Activated CD8-positive, alpha-beta memory T cell treated with anti-CD3 and anti-CD28 coated beads for 4 hours (primary cell): ENCODE results near the gene KDM6A.
"Not testable (repeated sequence)": the region's sequence is repeated elsewhere in the genome, so short reads cannot be mapped to it uniquely, and the experiment has no call there.

Source experiments
- DNase-seq, 2 donors: peaks; one replicate each; pipeline ENCODE4 v3.0.0-alpha.2; 2020; ENCODE audit warnings: low read depth in 2 of 2

The KDM6A gene

DNA sequence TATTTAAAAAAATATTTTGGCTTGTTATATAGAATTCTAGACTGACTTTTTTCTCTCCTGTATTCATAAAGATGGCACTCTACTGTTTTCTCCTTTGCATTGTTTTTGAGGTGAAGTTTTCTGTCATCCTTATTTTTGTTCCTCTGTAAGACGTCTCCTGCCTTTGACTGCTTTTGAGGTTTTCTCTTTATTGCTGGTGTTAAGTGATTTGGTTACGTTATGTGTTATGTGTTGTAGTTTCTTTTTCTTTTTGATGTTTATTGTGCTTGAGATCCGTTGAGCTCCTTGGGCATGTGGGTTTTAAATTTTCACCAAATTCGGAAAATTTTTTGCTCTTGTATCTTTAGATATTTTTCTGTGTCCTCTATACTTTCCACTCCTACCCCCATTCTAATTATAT lies 50.0 kb downstream of the KDM6A start:
- no peak for DNase-seq

- DNase-seq = no peak
Observed at GRCh38 chrX:44927398-44927797, 54.4 kb downstream of the KDM6A start.

DNA sequence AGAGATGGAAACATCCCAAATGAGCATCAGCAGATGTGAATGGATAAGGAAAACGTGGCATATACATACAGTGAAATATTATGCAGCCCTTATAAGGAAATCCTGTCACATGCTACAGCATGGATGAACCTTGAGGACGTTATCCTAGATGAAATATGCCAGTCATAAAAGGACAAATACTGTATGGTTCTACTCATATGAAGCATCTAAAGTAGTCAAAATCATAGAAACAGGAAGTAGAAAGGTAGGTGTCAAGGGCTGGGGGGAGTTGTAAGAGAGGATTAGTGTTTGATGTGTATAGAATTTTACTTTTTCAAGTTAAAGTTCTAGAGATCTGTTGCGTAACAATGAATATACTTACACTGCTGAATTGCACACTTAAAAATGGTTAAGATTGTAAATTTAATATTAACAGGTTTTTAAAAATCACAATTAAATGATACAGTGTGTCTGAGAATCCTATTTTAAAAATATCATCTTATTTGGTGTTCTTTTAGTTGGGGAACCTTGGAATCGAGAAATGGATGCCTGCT lies 58.5 kb downstream of the KDM6A start:
- no peak for DNase-seq

GRCh38 chrX:44935172-44935571 lies 62.2 kb downstream of the KDM6A start:
- no peak for DNase-seq

- no peak for DNase-seq
Observed at GRCh38 chrX:44935640-44936039, 62.7 kb downstream of the KDM6A start.

DNA sequence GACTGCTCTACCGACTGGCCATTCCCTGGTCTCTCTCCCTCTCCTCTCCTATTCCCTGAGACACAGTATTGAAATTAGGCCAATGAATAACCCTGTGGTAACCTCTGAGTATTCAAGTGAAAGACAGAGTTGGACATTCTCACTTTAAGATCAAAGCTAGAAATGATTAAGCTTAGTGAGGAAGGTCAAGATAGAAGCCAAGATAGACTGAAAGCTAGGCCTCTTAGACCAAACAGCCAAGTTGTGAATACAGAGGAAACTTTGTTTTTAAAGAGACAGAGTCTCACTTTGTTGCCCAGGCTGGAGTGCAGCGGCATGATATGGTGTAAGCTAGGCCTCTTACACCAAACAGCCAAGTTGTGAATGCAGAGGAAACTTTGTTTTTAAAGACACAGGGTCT lies 64.6 kb downstream of the KDM6A start:
- no peak for DNase-seq

- DNase-seq = no peak
Observed at GRCh38 chrX:44938111-44938510, 65.1 kb downstream of the KDM6A start.

DNA sequence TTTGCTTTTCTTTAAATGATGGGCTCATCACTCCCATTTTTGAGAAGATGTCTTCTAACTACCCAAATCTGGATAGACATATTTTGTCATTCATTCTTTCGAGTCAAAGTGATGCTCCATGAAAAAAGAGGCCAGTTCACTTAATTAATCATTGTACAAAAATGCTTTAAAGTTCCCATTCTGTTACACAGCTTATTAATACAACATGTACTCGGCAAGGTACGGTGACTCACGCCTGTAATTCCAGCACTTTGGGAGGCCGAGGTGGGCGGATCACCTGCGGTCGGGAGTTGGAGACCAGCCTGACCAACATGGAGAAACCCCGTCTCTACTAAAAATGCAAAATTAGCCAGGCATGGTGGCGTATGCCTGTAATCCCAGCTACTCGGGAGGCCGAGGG lies 67.6 kb downstream of the KDM6A start:
- DNase-seq = not testable (repeated sequence)

- no peak for DNase-seq
Observed at GRCh38 chrX:44943007-44943406, 70.0 kb downstream of the KDM6A start.

DNA sequence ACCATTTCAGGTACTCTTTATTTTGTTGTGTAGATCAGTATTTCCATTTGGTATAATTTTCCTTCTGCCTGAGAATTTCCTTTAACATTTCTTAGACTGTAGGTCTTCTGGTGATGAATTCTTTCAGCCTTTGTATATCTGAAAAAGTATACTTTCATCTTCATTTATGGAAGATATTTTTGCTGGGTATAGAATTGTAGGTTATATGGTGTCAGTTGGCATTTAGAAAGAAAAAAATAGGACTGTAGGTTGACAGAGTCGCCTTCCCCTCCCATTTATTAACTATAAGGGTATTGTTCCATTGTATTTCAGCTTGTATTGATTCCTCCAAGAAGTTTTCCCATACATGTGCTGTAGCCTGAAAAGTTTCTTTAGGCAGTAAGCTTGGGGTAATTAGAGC lies 71.9 kb downstream of the KDM6A start:
- DNase-seq = no peak

- no peak for DNase-seq
Observed at GRCh38 chrX:44945736-44946135, 72.7 kb downstream of the KDM6A start.

DNA sequence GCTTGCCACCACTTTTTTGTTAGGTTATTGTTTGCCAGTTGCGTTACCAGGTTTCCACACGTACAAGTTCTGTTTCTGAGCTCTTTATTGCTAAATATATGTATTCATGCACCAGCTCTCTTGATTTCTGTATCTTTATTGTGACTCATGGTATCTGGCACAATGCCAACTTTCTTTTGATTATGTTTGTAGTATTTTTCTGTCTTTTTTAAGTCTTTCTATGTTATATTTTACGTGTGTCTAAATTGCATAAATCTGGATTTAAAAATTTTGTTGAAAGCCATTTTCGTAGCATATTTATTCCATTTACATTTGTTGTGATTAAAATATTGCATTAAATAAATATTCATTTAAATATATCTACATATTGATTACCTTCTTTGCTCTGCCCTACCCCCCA lies 73.8 kb downstream of the KDM6A start:
- no peak for DNase-seq

DNA sequence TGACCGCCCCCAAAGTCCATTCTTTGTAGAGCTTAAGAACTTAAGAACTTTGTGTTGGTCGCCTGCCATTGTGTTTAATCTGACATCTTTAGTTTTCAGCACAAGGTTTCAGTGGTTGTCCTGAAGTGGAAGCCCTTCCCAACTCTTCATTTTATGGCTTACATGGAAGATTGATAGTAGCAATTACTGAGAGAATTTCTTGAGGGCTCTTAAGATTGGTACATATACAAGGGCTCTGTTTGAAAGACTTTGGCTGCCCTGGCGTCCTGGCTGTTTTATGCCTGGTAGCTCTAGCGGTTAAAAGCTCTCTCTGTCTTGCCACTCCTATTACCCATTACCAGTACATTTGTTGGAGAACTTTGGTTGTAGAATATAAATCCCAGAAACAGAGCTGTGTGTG lies 75.0 kb downstream of the KDM6A start:
- DNase-seq = no peak

- DNase-seq = no peak
Observed at GRCh38 chrX:44948406-44948805, 75.4 kb downstream of the KDM6A start.

DNA sequence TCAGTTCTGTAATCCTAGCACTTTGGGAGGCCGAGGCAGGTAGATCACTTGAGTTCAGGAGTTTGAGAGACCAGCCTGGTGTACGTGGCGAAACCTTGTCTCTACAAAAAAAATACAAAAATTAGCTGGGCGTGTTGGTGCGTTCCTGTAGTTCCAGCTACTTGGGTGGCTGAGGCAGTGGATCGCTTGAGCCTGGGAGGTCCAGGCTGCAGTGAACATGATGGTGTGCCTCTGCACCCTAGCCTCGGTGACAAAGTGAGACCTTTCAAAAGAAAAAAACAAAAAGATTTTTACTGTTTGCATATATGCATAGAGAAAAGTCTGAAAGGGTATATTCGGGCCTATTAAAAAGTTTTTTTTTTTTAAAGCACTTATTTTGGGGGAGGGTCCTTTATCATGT lies 76.1 kb downstream of the KDM6A start:
- no peak for DNase-seq

DNA sequence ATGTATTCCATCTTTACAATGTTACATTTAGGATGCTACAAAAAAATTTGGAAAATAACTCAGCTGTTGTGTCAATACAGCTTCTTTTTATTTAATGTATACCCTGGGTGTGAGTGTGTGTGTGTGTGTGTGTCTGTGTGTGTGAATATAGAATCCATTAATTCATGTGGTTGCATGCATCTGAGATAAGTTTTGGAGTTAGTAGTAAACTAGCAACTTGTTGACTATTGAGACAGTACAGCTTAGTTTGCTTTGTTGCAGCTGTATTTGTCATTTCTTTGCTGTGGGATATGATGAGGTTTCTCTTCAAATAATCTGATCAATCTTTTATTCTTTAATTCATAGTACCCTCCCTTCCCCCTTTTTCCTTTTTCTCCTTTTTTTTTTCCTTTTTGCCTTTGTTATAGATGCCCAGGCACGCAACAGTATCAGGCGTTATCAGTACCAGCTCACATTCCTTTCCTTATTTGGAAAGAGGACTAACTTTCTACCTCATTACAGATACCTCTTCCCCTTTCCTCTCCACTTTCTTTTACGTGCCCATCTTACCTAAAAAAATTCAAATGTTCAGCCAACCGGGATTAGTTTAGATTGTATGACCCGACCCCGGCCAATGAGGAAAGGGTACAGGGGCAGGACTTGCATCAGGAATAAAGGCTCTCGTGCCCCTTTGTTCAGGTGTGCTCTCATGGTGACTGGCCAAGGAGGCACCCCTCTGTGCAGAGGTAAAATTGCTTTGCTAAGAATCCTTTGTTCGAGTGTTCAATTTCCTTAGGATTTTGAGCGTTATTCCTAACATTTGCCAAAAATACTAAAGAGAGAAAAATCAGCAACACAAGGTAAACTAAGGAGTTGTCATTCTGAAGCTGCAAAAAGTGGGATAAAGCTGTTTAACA lies 77.7 kb downstream of the KDM6A start:
- DNase-seq = not testable (repeated sequence)

DNA sequence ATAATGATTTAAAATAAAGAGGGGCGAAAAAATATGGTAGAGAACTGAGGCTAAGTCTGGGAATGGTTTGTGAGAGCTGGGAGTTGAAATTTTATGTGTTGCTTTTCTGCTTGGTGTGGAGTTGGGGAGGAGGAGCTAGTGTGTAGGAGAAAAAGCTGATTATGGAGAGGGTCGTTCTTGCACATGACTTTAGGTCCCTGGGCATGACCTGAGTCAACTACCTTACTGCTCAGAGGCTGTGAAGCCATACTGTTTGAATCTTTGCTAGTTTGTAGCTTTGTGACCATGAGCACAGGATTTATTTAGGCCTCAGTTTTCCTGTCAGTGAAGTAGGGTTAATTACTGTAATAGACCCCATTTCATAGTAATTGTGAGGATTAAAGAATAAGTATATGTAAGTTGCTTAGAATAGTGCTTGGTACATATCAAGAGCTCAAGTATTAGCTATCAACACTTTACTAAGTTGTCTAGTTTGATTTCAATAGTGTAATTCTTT lies 78.6 kb downstream of the KDM6A start:
- no peak for DNase-seq

- no peak for DNase-seq
Observed at GRCh38 chrX:44952329-44953027, 79.5 kb downstream of the KDM6A start.

GRCh38 chrX:44953734-44954502 lies 80.9 kb downstream of the KDM6A start:
- DNase-seq = no peak

- no peak for DNase-seq
Observed at GRCh38 chrX:44954562-44954961, 81.6 kb downstream of the KDM6A start.

- DNase-seq = no peak
Observed at GRCh38 chrX:44957848-44958247, 84.9 kb downstream of the KDM6A start.

- no peak for DNase-seq
Observed at GRCh38 chrX:44958480-44958879, 85.5 kb downstream of the KDM6A start.
